BE2C (cell line): ENCODE data around the gene ZNF813.
A peak's percentile ranks its signal among the peaks of the same experiment; 100 is the strongest.

ENCODE experiments used
- DNase-seq: peaks from one replicate; pipeline ENCODE4 v3.0.0-alpha.2; 2020
- H3K27me3 ChIP-seq: fragments of 250-450 bp; sonication (Bioruptor Pico); 2 replicates; pipeline ENCODE4 v1.5.1; 2020; ENCODE audit warnings: mild to moderate bottlenecking
- H3K36me3 ChIP-seq: fragments of 250-450 bp; sonication (Bioruptor Pico); 2 replicates; pipeline ENCODE4 v1.5.1; 2020; ENCODE audit warnings: mild to moderate bottlenecking
- H3K4me1 ChIP-seq: fragments of 250-450 bp; sonication (Bioruptor Pico); 2 replicates; pipeline ENCODE4 v1.5.1; 2020
- H3K4me3 ChIP-seq: 2 replicates; pipeline ENCODE4 v1.5.1; 2011; ENCODE audit warnings: low read depth, low read length
- H3K9me3 ChIP-seq: fragments of 250-450 bp; sonication (Bioruptor Pico); 2 replicates; pipeline ENCODE4 v1.5.1; 2020
- TF ChIP-seq, protein P1 (sequence below): IDR thresholded peaks from 2 replicates; pipeline ENCODE4 v1.5.1; 2012; ENCODE audit warnings: mild to moderate bottlenecking, low read depth, low read length

The ZNF813 gene

DNA sequence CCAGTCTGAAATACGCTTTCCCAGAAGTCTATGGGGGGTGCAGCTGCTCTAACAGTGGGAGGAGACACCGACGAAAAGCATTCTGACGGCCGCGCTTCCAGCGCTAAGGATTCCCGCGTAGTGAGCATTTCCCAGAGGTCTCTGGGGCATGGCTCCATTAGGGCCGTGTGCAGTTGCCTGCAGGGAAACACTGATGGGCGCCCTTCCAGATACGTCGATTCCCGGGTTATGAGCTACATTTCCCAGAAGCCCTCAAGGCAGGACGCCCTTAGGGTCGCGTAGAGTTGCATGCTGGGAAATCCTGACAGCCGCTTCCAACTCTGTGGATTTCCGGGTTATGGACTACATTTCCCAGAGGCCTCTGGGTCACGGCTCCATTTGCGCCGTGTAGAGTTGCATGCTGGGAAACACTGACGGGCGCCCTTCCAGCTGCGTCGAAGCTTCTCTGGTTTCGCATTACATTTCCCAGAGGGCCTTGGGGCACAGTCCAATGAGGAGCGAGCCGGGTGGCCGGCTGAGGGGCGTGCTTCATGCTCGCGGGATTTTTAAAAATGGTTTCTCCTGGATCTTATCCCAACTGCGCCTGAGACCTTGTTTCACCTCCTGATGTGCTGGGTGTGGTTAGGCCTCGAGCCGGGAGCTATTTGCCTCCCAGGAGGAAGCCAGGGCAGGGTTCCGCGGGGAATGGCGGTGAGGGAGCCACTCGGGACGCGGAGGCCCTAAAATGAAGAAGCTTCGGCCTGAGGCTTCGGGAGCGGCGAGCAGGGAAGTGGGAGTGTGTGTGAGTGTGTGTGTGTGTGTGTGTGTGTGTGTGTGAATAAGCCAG lies 53.2 kb downstream of the ZNF813 start:
- DNase-seq = peak; percentile 95
- H3K27me3 ChIP-seq = no peaks in the 10 kb centered on the region
- no peaks in the 10 kb centered on the region for H3K36me3 ChIP-seq
- H3K4me1 ChIP-seq = no peaks in the 10 kb centered on the region
- TF ChIP-seq, protein P1, sequence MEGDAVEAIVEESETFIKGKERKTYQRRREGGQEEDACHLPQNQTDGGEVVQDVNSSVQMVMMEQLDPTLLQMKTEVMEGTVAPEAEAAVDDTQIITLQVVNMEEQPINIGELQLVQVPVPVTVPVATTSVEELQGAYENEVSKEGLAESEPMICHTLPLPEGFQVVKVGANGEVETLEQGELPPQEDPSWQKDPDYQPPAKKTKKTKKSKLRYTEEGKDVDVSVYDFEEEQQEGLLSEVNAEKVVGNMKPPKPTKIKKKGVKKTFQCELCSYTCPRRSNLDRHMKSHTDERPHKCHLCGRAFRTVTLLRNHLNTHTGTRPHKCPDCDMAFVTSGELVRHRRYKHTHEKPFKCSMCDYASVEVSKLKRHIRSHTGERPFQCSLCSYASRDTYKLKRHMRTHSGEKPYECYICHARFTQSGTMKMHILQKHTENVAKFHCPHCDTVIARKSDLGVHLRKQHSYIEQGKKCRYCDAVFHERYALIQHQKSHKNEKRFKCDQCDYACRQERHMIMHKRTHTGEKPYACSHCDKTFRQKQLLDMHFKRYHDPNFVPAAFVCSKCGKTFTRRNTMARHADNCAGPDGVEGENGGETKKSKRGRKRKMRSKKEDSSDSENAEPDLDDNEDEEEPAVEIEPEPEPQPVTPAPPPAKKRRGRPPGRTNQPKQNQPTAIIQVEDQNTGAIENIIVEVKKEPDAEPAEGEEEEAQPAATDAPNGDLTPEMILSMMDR = no peak
- H3K4me3 ChIP-seq = peak overlapping the region; percentile 90
- H3K9me3 ChIP-seq = peaks cover 3% of the 10 kb centered on the region; the same call in 1 of the 2 replicates

GRCh38 chr19:53521373-53522202 lies 54.1 kb downstream of the ZNF813 start:
- Histone ChIP-seq H3K36me3 (no peaks in the 10 kb centered on the region), H3K4me1 (no peaks in the 10 kb centered on the region), H3K27me3 (no peaks in the 10 kb centered on the region), H3K9me3 (peaks cover 3% of the 10 kb centered on the region), H3K4me3 (peak overlapping the region; percentile 90)
- TF ChIP-seq, protein P1 = no peak
- DNase-seq = no peak

DNA sequence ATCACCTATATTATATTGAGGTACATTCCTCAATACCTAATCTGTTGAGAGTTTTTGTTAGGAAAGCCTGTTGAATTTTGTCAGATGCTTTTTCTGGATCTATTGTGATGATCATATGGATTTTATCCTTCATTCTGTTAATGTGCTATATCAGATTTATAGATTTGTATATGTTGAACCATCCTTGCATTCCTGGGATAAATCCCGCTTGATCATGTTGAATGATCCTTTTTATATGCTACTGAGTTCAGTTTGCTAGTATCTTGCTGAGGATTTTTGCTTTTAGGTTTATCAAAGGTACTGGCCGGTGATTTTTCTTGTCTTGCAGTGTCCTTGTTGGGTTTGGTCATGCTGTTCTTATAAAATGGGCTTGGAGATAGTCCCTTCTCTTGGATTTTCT lies 58.4 kb downstream of the ZNF813 start:
- no peaks in the 10 kb centered on the region for H3K36me3 ChIP-seq
- TF ChIP-seq, protein P1 = no peak
- no peak overlapping the region for H3K4me3 ChIP-seq
- no peaks in the 10 kb centered on the region; the same call in 1 of the 2 replicates for H3K9me3 ChIP-seq
- no peaks in the 10 kb centered on the region for H3K4me1 ChIP-seq
- no peak for DNase-seq
- H3K27me3 ChIP-seq = no peaks in the 10 kb centered on the region

DNA sequence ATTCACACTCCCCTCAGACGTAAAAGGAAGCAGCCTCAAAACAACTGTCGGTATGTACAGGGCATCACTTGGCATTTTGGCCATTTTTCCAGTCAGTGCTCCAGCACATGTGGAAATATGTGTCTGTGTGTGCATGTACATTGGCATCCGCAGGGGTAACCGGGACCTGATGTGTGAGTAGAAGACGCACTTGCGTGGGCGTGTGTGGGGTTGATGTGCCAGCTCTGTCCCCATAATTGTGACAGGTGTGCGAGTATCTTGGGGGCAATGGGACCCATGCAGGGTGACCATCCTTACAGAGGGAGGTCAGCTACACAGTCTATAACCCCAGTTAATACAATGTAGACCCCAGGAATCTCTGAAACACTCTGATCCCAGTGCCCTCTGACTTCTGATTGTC lies 63.1 kb downstream of the ZNF813 start:
- TF ChIP-seq, protein P1 = no peak
- no peaks in the 10 kb centered on the region for H3K36me3 ChIP-seq
- no peak for DNase-seq
- H3K27me3 ChIP-seq = no peaks in the 10 kb centered on the region
- H3K4me3 ChIP-seq = no peak overlapping the region
- H3K9me3 ChIP-seq = no peaks in the 10 kb centered on the region; the same call in 1 of the 2 replicates
- H3K4me1 ChIP-seq = no peaks in the 10 kb centered on the region

- TF ChIP-seq, protein P1 = no peak
- H3K27me3 ChIP-seq = no peaks in the 10 kb centered on the region
- H3K36me3 ChIP-seq = no peaks in the 10 kb centered on the region; the same call in 1 of the 2 replicates
- H3K9me3 ChIP-seq = no peaks in the 10 kb centered on the region
- no peak for DNase-seq
- no peak overlapping the region for H3K4me3 ChIP-seq
- no peaks in the 10 kb centered on the region for H3K4me1 ChIP-seq
These were observed 63.9 kb downstream of the ZNF813 start for GRCh38 chr19:53531457-53531856.

- Histone ChIP-seq H3K4me3 (no peak overlapping the region), H3K27me3 (no peaks in the 10 kb centered on the region), H3K36me3 (no peaks in the 10 kb centered on the region; the same call in 1 of the 2 replicates), H3K4me1 (no peaks in the 10 kb centered on the region), H3K9me3 (no peaks in the 10 kb centered on the region)
- TF ChIP-seq, protein P1 = no peak
- DNase-seq = no peak
These were observed 64.8 kb downstream of the ZNF813 start for GRCh38 chr19:53532362-53532761.
